Neural progenitor cell (in vitro differentiated cells): ENCODE measurements around the gene TEX19. TPM values are rescaled to one million over a fixed set of nuclear protein-coding genes. Genes with fewer than 3 reads are reported as not detected.

Experiments
- DNase-seq: peaks from one replicate; pipeline ENCODE4 v3.0.0-alpha.2; 2016; ENCODE audit warnings: low spot score
- H2AFZ ChIP-seq: fragments of 200-600 bp; sonication (generic); replicated peaks from 2 replicates; pipeline ENCODE4 v1.6.1; 2016; ENCODE audit warnings: antibody characterized with exemption
- H3F3A ChIP-seq: fragments of 200-600 bp; sonication (generic); 2 replicates; pipeline ENCODE4 v1.6.1; 2016; ENCODE audit warnings: antibody characterized with exemption, low read depth
- H3K27ac ChIP-seq: fragments of 200-600 bp; sonication (generic); 2 replicates; pipeline ENCODE4 v1.5.1; 2016; ENCODE audit warnings: mild to moderate bottlenecking
- H3K27me3 ChIP-seq: fragments of 200-600 bp; sonication (generic); 2 replicates; pipeline ENCODE4 v1.6.1; 2016; ENCODE audit warnings: mild to moderate bottlenecking, moderate library complexity
- H3K36me3 ChIP-seq: fragments of 200-600 bp; sonication (generic); 2 replicates; pipeline ENCODE4 v1.5.1; 2016
- H3K4me1 ChIP-seq: fragments of 200-600 bp; sonication (generic); 2 replicates; pipeline ENCODE4 v1.6.1; 2016; ENCODE audit warnings: mixed run types
- H3K4me2 ChIP-seq: fragments of 200-600 bp; sonication (generic); 2 replicates; pipeline ENCODE4 v1.6.1; 2016
- H3K4me3 ChIP-seq: fragments of 200-600 bp; sonication (generic); 2 replicates; pipeline ENCODE4 v1.5.1; 2016
- H3K79me2 ChIP-seq: fragments of 200-600 bp; sonication (generic); 2 replicates; pipeline ENCODE4 v1.6.1; 2016; ENCODE audit warnings: low read depth
- H3K9ac ChIP-seq: fragments of 200-600 bp; sonication (generic); 2 replicates; pipeline ENCODE4 v1.6.1; 2016
- H3K9me3 ChIP-seq: fragments of 200-600 bp; sonication (generic); 2 replicates; pipeline ENCODE4 v1.5.1; 2016; ENCODE audit warnings: low read depth
- H4K20me1 ChIP-seq: fragments of 200-600 bp; sonication (generic); 2 replicates; pipeline ENCODE4 v1.6.1; 2016; ENCODE audit warnings: low read depth
- H3K27ac Mint-ChIP-seq: 3 replicates; pipeline ENCODE4 v1.8.0; 2021; ENCODE audit warnings: mixed read lengths
- H3K27me3 Mint-ChIP-seq: 2 replicates; pipeline ENCODE4 v1.8.0; 2022; ENCODE audit warnings: low read depth, mild to moderate bottlenecking, inconsistent platforms, moderate library complexity, mixed read lengths; ENCODE audit not compliant: insufficient read depth
- H3K36me3 Mint-ChIP-seq: 3 replicates; pipeline ENCODE4 v1.8.0; 2021; ENCODE audit warnings: mixed read lengths
- H3K4me1 Mint-ChIP-seq: 3 replicates; pipeline ENCODE4 v1.8.0; 2021; ENCODE audit warnings: mixed read lengths
- H3K4me3 Mint-ChIP-seq: 3 replicates; pipeline ENCODE4 v1.8.0; 2021; ENCODE audit warnings: mild to moderate bottlenecking, moderate library complexity, mixed read lengths
- H3K9me3 Mint-ChIP-seq: 3 replicates; pipeline ENCODE4 v1.8.0; 2020; ENCODE audit warnings: mixed read lengths
- CTCF ChIP-seq: fragments of 200-600 bp; sonication (generic); IDR thresholded peaks from 2 replicates; pipeline ENCODE4 v1.5.1; 2017; ENCODE audit warnings: antibody characterized with exemption, mild to moderate bottlenecking
- EZH2 ChIP-seq: fragments of 200-600 bp; sonication (generic); IDR thresholded peaks from 2 replicates; pipeline ENCODE4 v1.6.1; 2017; ENCODE audit warnings: antibody characterized with exemption, mild to moderate bottlenecking, moderate library complexity
- EZH2phosphoT487 ChIP-seq: fragments of 200-600 bp; sonication (generic); IDR thresholded peaks from 2 replicates; pipeline ENCODE4 v1.6.1; 2017; ENCODE audit warnings: antibody characterized with exemption
- total RNA-seq: library from RNA; depleted of rRNA; stranded (reverse); fragments of >200 nt; gene quantifications from 2 replicates; pipeline ENCODE4 v1.2.3, GENCODE V29; 2015; ENCODE audit warnings: low replicate concordance

TEX19 gene
- total RNA-seq, 1 donor from 2014 or later: not detected

- no peak for DNase-seq
Measured at GRCh38 chr17:82350182-82351030, 8.6 kb upstream of the TEX19 start.

GRCh38 chr17:82351254-82351712 lies 7.8 kb upstream of the TEX19 start:
- H3K27ac Mint-ChIP-seq: no peak overlapping the region
- TF ChIP-seq EZH2: no peak
- no peak for TF ChIP-seq CTCF
- TF ChIP-seq EZH2phosphoT487: no peak
- Histone ChIP-seq H3K9me3 (no peaks in the 10 kb centered on the region), H4K20me1 (no peaks in the 10 kb centered on the region), H3K27ac (no peak overlapping the region), H3K79me2 (no peaks in the 10 kb centered on the region), H3F3A (no peaks in the 10 kb centered on the region), H3K4me1 (no peaks in the 10 kb centered on the region), H3K4me3 (no peak overlapping the region), H2AFZ (peak overlapping the region; percentile 81), H3K9ac (no peak overlapping the region), H3K4me2 (no peak overlapping the region), H3K27me3 (no peaks in the 10 kb centered on the region), H3K36me3 (no peaks in the 10 kb centered on the region)
- H3K27me3 Mint-ChIP-seq: peaks cover 7% of the 10 kb centered on the region
- peak overlapping the region; percentile 53 for H3K4me3 Mint-ChIP-seq
- H3K4me1 Mint-ChIP-seq: peaks cover 25% of the 10 kb centered on the region
- no peaks in the 10 kb centered on the region for H3K36me3 Mint-ChIP-seq
- no peak for DNase-seq
- peaks cover 2% of the 10 kb centered on the region for H3K9me3 Mint-ChIP-seq

More at GRCh38 chr17:82350182-82351030, 8.6 kb upstream of the TEX19 start:
- Histone ChIP-seq H4K20me1 (no peaks in the 10 kb centered on the region), H3K9ac (no peak overlapping the region), H2AFZ (no peak overlapping the region), H3K4me2 (no peak overlapping the region), H3K79me2 (no peaks in the 10 kb centered on the region), H3K36me3 (no peaks in the 10 kb centered on the region), H3K27ac (no peak overlapping the region), H3K4me3 (no peak overlapping the region), H3K27me3 (no peaks in the 10 kb centered on the region), H3K9me3 (no peaks in the 10 kb centered on the region), H3K4me1 (peaks cover under 1% of the 10 kb centered on the region), H3F3A (no peaks in the 10 kb centered on the region)
- Mint-ChIP-seq H3K4me1 (peaks cover 24% of the 10 kb centered on the region), H3K36me3 (no peaks in the 10 kb centered on the region), H3K27ac (no peak overlapping the region), H3K4me3 (no peak overlapping the region), H3K27me3 (peaks cover 7% of the 10 kb centered on the region), H3K9me3 (peaks cover 2% of the 10 kb centered on the region)
- no peak for TF ChIP-seq CTCF
- TF ChIP-seq EZH2: no peak
- no peak for TF ChIP-seq EZH2phosphoT487

GRCh38 chr17:82351713-82352488 lies 7.1 kb upstream of the TEX19 start:
- Histone ChIP-seq H3K4me2 (no peak overlapping the region), H2AFZ (peak overlapping the region; percentile 81), H3K4me3 (no peak overlapping the region), H4K20me1 (no peaks in the 10 kb centered on the region), H3K79me2 (no peaks in the 10 kb centered on the region), H3F3A (no peaks in the 10 kb centered on the region), H3K27ac (no peak overlapping the region), H3K27me3 (no peaks in the 10 kb centered on the region), H3K9me3 (no peaks in the 10 kb centered on the region), H3K9ac (no peak overlapping the region), H3K36me3 (no peaks in the 10 kb centered on the region), H3K4me1 (peaks cover 4% of the 10 kb centered on the region)
- Mint-ChIP-seq H3K4me1 (peaks cover 21% of the 10 kb centered on the region), H3K27me3 (peaks cover 7% of the 10 kb centered on the region), H3K9me3 (peaks cover 2% of the 10 kb centered on the region), H3K36me3 (no peaks in the 10 kb centered on the region), H3K4me3 (no peak overlapping the region), H3K27ac (no peak overlapping the region)
- peak; percentile 95 for TF ChIP-seq CTCF
- no peak for TF ChIP-seq EZH2phosphoT487
- peak; percentile 95 for DNase-seq
